SK-N-SH (cell line): ENCODE data around the gene SMIM30. TPM values are rescaled to one million over a fixed set of nuclear protein-coding genes. Genes with fewer than 3 reads are reported as not detected.

ENCODE experiments used
- CTCF ChIA-PET: fragments of 300-600, 350-600 bp; formaldehyde crosslinking; extraction: SDS; loops from one replicate; lab custom pipeline; 2021; lab: Yijun Ruan, JAX
- POLR2A ChIA-PET: fragments of 350-600 bp; sonication (Branson Sonifier 250); formaldehyde crosslinking; extraction: SDS; loops from one replicate; lab custom pipeline; 2020; ENCODE audit warnings: antibody characterized with exemption, inconsistent platforms; lab: Yijun Ruan, JAX
- DNase-seq: peaks from one replicate; pipeline ENCODE4 v3.0.0; 2012
- H2AFZ ChIP-seq: fragments of 200-600 bp; sonication (generic); 2 replicates; pipeline ENCODE4 v1.8.1; 2016; ENCODE audit warnings: antibody characterized with exemption, mild to moderate bottlenecking, low read depth
- H3F3A ChIP-seq: fragments of 200-600 bp; sonication (generic); replicated peaks from 2 replicates; pipeline ENCODE3; 2016; ENCODE audit warnings: antibody characterized with exemption, mild to moderate bottlenecking; ENCODE audit not compliant: insufficient read depth
- H3K27ac ChIP-seq, 2 experiments: fragments of 200-500 bp in 1 of 2; fragments of 200-600 bp in 1 of 2; sonication (Bioruptor generic) in 1 of 2; sonication (generic), shearing (Covaris generic) in 1 of 2; 2 replicates each; pipeline versions ENCODE4 v1.5.1 to v1.6.1; 2014 to 2016; ENCODE audit warnings: low read depth in 2 of 2, inconsistent platforms in 1 of 2, low read length in 1 of 2, mild to moderate bottlenecking in 1 of 2, mixed read lengths in 1 of 2
- H3K27me3 ChIP-seq: fragments of 200-600 bp; sonication (generic), shearing (Covaris generic); 2 replicates; pipeline ENCODE4 v1.6.1; 2016; ENCODE audit warnings: mixed run types; ENCODE audit not compliant: insufficient read depth
- H3K36me3 ChIP-seq, 2 experiments: fragments of 200-500 bp in 1 of 2; fragments of 200-600 bp in 1 of 2; sonication (Bioruptor generic) in 1 of 2; sonication (generic) in 1 of 2; replicated peaks in 1 of 2; 2 replicates each; pipeline versions ENCODE3 to v1.5.1; 2014 to 2016; ENCODE audit warnings: low read length in 1 of 2, mild to moderate bottlenecking in 1 of 2; ENCODE audit not compliant: insufficient read depth in 2 of 2, control insufficient read depth in 1 of 2
- H3K4me1 ChIP-seq, 2 experiments: fragments of 200-500 bp in 1 of 2; fragments of 200-600 bp in 1 of 2; sonication (Bioruptor generic) in 1 of 2; sonication (generic), shearing (Covaris generic) in 1 of 2; 2 replicates each; pipeline versions ENCODE4 v1.5.1 to v1.6.1; 2014 to 2016; ENCODE audit warnings: low read depth in 1 of 2, low read length in 1 of 2, mixed run types in 1 of 2; ENCODE audit not compliant: insufficient read depth in 2 of 2, control insufficient read depth in 1 of 2
- H3K4me2 ChIP-seq: fragments of 200-600 bp; sonication (generic), shearing (Covaris generic); 2 replicates; pipeline ENCODE4 v1.6.1; 2017; ENCODE audit warnings: mixed run types
- H3K4me3 ChIP-seq, 2 experiments: fragments of 200-500 bp in 1 of 2; fragments of 200-600 bp in 1 of 2; sonication (Bioruptor generic) in 1 of 2; sonication (generic), shearing (Covaris generic) in 1 of 2; 2 replicates each; pipeline versions ENCODE4 v1.5.1 to v1.8.1; 2014 to 2016; ENCODE audit warnings: low read depth in 2 of 2, inconsistent platforms in 1 of 2, low read length in 1 of 2, mild to moderate bottlenecking in 1 of 2, mixed read lengths in 1 of 2, moderate library complexity in 1 of 2
- H3K79me2 ChIP-seq: fragments of 200-600 bp; sonication (generic); 2 replicates; pipeline ENCODE4 v1.8.1; 2017; ENCODE audit warnings: mild to moderate bottlenecking; ENCODE audit not compliant: insufficient read depth
- H3K9ac ChIP-seq: fragments of 200-600 bp; sonication (generic); 2 replicates; pipeline ENCODE4 v1.6.1; 2017; ENCODE audit warnings: mixed run types
- H3K9me2 ChIP-seq: fragments of 200-600 bp; sonication (generic); 2 replicates; pipeline ENCODE4 v1.6.1; 2017; ENCODE audit warnings: mixed run types
- H3K9me3 ChIP-seq: fragments of 200-600 bp; sonication (generic); 2 replicates; pipeline ENCODE4 v1.6.1; 2017; ENCODE audit warnings: mixed run types, mild to moderate bottlenecking, moderate library complexity
- H4K20me1 ChIP-seq: fragments of 200-600 bp; sonication (generic); 2 replicates; pipeline ENCODE4 v1.6.1; 2017; ENCODE audit warnings: mild to moderate bottlenecking, mixed run types; ENCODE audit not compliant: insufficient read depth
- CHD2 ChIP-seq: fragments of 150-350 bp; IDR thresholded peaks from 2 replicates; pipeline ENCODE4 v1.6.1; 2018; ENCODE audit warnings: low read length; ENCODE audit not compliant: partially characterized antibody
- ELF1 ChIP-seq: IDR thresholded peaks from 2 replicates; pipeline ENCODE4 v1.4.0; 2012
- EZH2phosphoT487 ChIP-seq: fragments of 200-600 bp; sonication (generic); IDR thresholded peaks from 2 replicates; pipeline ENCODE4 v1.6.1; 2017; ENCODE audit warnings: low read depth, mixed run types, mild to moderate bottlenecking, antibody characterized with exemption, moderate library complexity, borderline replicate concordance
- FOSL2 ChIP-seq: IDR thresholded peaks from 2 replicates; pipeline ENCODE4 v1.4.0; 2012; ENCODE audit warnings: low read depth, mild to moderate bottlenecking, moderate library complexity, borderline replicate concordance
- FOXJ3 ChIP-seq: sonication (generic); formaldehyde crosslinking; IDR thresholded peaks from 2 replicates; pipeline ENCODE4 v1.5.1; 2020; ENCODE audit warnings: mild to moderate bottlenecking, missing genetic modification reagents
- JUND ChIP-seq: IDR thresholded peaks from 2 replicates; pipeline ENCODE4 v1.4.0; 2012
- MEF2A ChIP-seq: IDR thresholded peaks from 2 replicates; pipeline ENCODE4 v1.4.0; 2012; ENCODE audit warnings: low read depth, borderline replicate concordance
- MXI1 ChIP-seq: IDR thresholded peaks from 2 replicates; pipeline ENCODE4 v1.6.1; 2012; ENCODE audit warnings: mild to moderate bottlenecking, low read depth, low read length, improper control_type of control experiment
- NFIC ChIP-seq: IDR thresholded peaks from 2 replicates; pipeline ENCODE4 v1.4.0; 2012; ENCODE audit warnings: borderline replicate concordance
- NRF1 ChIP-seq: IDR thresholded peaks from 2 replicates; pipeline ENCODE4 v1.6.1; 2012; ENCODE audit warnings: low read depth, mild to moderate bottlenecking, low read length
- SIN3A ChIP-seq: IDR thresholded peaks from 2 replicates; pipeline ENCODE4 v1.6.1; 2012; ENCODE audit warnings: low read depth, mild to moderate bottlenecking, low read length, moderate library complexity, borderline replicate concordance
- SMC3 ChIP-seq: IDR thresholded peaks from 2 replicates; pipeline ENCODE4 v1.6.1; 2012; ENCODE audit warnings: low read depth, low read length, improper control_type of control experiment
- TAF1 ChIP-seq: IDR thresholded peaks from 2 replicates; pipeline ENCODE4 v1.6.1; 2012; ENCODE audit warnings: low read depth, mild to moderate bottlenecking, low read length, moderate library complexity, borderline replicate concordance
- TCF12 ChIP-seq: IDR thresholded peaks from 2 replicates; pipeline ENCODE4 v1.4.0; 2012
- YY1 ChIP-seq: IDR thresholded peaks from 2 replicates; pipeline ENCODE4 v1.4.0; 2012; ENCODE audit warnings: low read depth, mild to moderate bottlenecking
- WGBS: methylation state at CpG from one replicate; pipeline ENCODE4 v1.1.6; 2017; ENCODE audit warnings: low lambda C conversion rate; 5-methylcytosine and 5-hydroxymethylcytosine counted together
- polyA plus RNA-seq, 3 experiments: library from polyadenylated mRNA; depleted of rRNA; stranded (reverse); fragments of >200 nt; gene quantifications; 2 replicates each; pipeline ENCODE4 v1.2.3, GENCODE V29; 2012
- TF ChIP-seq, protein P1 (sequence below): IDR thresholded peaks from 2 replicates; pipeline ENCODE4 v1.6.1; 2012; ENCODE audit warnings: mild to moderate bottlenecking, low read depth, low read length, moderate library complexity
- TF ChIP-seq, protein P2 (sequence below): IDR thresholded peaks from 2 replicates; pipeline ENCODE4; 2012
- TF ChIP-seq, protein P3 (sequence below): IDR thresholded peaks from 2 replicates; pipeline ENCODE4 v1.4.0; 2012; ENCODE audit warnings: low read depth
- TF ChIP-seq, protein P4 (sequence below): IDR thresholded peaks from 2 replicates; pipeline ENCODE4 v1.4.0; 2012; ENCODE audit warnings: low read depth, borderline replicate concordance

Gene SMIM30
- polyA plus RNA-seq, 1 of the 3 experiments (the other 2 are of a cell fraction) = 46.5 TPM

DNA sequence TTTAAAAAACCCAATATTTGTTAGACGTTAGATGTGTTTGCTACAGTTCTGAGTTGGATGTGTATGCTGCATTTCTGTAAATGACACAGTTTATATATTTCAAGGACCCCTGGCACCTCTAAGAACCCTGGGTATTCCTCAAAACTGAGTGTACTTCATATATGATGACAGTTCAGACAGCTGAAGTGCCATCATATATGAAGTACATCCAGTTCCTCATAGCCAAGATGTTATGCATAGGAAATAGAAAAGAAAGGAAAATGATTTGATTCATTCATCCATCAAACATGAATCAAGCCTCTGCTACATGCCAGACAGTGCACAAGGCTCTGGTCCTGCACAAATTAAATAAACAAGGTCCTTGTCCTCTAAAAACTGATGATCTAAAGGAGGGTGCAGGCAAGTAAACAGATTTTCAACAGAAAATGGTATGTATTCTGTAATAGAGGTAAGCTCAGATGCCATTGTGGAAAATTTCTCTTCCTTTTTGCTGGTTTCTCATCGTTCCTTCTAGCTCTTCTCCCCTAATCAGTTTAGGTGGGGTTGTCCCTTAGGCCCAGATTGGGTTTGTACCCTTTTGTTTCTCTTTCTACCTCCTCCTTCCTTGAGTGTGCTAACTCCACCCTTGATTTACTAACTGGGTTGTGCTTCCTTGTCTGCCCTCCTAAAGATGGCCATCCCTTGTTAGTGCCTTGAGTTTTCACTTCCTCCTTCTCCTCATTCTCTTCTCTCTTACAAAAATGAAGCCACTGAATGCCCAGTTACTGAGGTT is 25.3 kb upstream of the SMIM30 start:
- CTCF ChIA-PET = interaction anchor here (1.0 to 1.4 kb wide), 3 partner anchors 16 to 107 kb away, joined by 3 read pairs; partner anchors contain the start of gene SMIM30
- H3K27ac ChIP-seq = no peak overlapping the region

DNA sequence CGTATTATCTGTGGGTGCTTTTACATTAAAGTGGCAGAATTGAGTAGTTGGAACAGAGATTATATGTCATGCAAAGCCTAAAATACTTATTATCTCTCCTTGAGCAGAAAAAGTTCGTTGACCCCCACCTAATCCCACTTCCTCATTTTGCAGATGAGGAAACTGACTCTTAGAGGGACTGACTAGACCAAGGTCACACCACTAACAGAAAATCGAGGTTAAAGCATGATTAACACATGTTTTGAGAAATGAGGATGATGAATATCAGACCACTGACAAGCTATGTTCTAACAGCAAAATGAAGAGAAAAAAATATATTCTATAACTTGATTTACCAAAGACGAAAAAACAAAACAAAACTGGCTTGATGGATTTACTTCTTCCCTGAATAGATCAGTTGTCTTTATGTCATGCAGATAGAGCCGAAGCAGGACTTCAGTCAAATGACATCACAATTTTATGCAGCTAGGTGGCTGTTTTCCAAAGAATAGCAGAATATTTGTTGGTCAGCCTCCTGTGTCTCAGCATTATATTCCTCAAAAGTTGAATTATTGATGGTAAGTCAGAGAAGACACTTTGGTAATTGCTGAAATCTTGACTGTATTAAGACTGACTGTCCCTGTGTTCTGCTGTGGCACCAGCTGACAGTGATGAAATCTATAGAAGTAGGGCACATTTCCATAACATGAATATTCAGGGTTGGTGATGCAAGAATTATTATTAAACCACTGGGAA is 24.2 kb upstream of the SMIM30 start:
- Histone ChIP-seq H3K9me2 (no peaks in the 10 kb centered on the region), H3K36me3 (no peaks in the 10 kb centered on the region), H3K4me3 (no peak overlapping the region), H3F3A (no peaks in the 10 kb centered on the region), H3K9me3 (no peaks in the 10 kb centered on the region), H3K79me2 (no peaks in the 10 kb centered on the region), H3K4me1 (no peaks in the 10 kb centered on the region), H3K27me3 (no peaks in the 10 kb centered on the region), H3K27ac (no peak overlapping the region), H4K20me1 (no peaks in the 10 kb centered on the region), H2AFZ (no peak overlapping the region), H3K4me2 (no peak overlapping the region), H3K9ac (no peak overlapping the region)
- 42% methylated on average over 5 of the region's 5 CpGs for WGBS
- ChIA-PET CTCF (interaction anchor here (1.2 to 1.4 kb wide), 3 partner anchors 17 to 109 kb away, joined by 3 to 4 read pairs (median 3); no protein-coding TSS in a partner anchor), POLR2A (no interaction called here)
- no peak for DNase-seq
- no peak for TF ChIP-seq TCF12
- TF ChIP-seq SIN3A = no peak
- no peak for TF ChIP-seq EZH2phosphoT487
- no peak for TF ChIP-seq ELF1
- no peak for TF ChIP-seq MXI1
- TF ChIP-seq NFIC = no peak
- TF ChIP-seq JUND = no peak
- no peak for TF ChIP-seq FOSL2
- TF ChIP-seq MEF2A = no peak
- TF ChIP-seq, protein P1, sequence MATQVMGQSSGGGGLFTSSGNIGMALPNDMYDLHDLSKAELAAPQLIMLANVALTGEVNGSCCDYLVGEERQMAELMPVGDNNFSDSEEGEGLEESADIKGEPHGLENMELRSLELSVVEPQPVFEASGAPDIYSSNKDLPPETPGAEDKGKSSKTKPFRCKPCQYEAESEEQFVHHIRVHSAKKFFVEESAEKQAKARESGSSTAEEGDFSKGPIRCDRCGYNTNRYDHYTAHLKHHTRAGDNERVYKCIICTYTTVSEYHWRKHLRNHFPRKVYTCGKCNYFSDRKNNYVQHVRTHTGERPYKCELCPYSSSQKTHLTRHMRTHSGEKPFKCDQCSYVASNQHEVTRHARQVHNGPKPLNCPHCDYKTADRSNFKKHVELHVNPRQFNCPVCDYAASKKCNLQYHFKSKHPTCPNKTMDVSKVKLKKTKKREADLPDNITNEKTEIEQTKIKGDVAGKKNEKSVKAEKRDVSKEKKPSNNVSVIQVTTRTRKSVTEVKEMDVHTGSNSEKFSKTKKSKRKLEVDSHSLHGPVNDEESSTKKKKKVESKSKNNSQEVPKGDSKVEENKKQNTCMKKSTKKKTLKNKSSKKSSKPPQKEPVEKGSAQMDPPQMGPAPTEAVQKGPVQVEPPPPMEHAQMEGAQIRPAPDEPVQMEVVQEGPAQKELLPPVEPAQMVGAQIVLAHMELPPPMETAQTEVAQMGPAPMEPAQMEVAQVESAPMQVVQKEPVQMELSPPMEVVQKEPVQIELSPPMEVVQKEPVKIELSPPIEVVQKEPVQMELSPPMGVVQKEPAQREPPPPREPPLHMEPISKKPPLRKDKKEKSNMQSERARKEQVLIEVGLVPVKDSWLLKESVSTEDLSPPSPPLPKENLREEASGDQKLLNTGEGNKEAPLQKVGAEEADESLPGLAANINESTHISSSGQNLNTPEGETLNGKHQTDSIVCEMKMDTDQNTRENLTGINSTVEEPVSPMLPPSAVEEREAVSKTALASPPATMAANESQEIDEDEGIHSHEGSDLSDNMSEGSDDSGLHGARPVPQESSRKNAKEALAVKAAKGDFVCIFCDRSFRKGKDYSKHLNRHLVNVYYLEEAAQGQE = no peak
- TF ChIP-seq CHD2 = no peak
- TF ChIP-seq, protein P2, sequence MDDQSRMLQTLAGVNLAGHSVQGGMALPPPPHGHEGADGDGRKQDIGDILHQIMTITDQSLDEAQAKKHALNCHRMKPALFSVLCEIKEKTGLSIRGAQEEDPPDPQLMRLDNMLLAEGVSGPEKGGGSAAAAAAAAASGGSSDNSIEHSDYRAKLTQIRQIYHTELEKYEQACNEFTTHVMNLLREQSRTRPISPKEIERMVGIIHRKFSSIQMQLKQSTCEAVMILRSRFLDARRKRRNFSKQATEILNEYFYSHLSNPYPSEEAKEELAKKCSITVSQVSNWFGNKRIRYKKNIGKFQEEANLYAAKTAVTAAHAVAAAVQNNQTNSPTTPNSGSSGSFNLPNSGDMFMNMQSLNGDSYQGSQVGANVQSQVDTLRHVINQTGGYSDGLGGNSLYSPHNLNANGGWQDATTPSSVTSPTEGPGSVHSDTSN = no peak
- TF ChIP-seq SMC3 = no peak
- TF ChIP-seq YY1 = no peak
- no peak for TF ChIP-seq FOXJ3 (CRISPR knock-in tag)
- TF ChIP-seq, protein P3, sequence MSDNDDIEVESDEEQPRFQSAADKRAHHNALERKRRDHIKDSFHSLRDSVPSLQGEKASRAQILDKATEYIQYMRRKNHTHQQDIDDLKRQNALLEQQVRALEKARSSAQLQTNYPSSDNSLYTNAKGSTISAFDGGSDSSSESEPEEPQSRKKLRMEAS = no peak

More for the DNA sequence above, 25.3 kb upstream of the SMIM30 start:
- no peaks in the 10 kb centered on the region for H3K9me2 ChIP-seq
- no peaks in the 10 kb centered on the region for H3K9me3 ChIP-seq
- no peak for DNase-seq
- POLR2A ChIA-PET = no interaction called here
- no peak overlapping the region for H2AFZ ChIP-seq
- no peaks in the 10 kb centered on the region for H4K20me1 ChIP-seq
- no peak overlapping the region for H3K9ac ChIP-seq
- H3K4me2 ChIP-seq = no peak overlapping the region
- H3K27me3 ChIP-seq = no peaks in the 10 kb centered on the region
- H3K4me3 ChIP-seq = no peak overlapping the region
- no peaks in the 10 kb centered on the region for H3F3A ChIP-seq
- no peaks in the 10 kb centered on the region for H3K79me2 ChIP-seq
- WGBS = 55% methylated on average over 2 of the region's 2 CpGs
- no peaks in the 10 kb centered on the region for H3K4me1 ChIP-seq
- TF ChIP-seq, protein P4, sequence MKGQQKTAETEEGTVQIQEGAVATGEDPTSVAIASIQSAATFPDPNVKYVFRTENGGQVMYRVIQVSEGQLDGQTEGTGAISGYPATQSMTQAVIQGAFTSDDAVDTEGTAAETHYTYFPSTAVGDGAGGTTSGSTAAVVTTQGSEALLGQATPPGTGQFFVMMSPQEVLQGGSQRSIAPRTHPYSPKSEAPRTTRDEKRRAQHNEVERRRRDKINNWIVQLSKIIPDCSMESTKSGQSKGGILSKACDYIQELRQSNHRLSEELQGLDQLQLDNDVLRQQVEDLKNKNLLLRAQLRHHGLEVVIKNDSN = no peak
- TF ChIP-seq TCF12 (no peak), TAF1 (no peak), CHD2 (no peak), YY1 (no peak), NRF1 (no peak)
- TF ChIP-seq, all 33 proteins: peak for 0
- H3K36me3 ChIP-seq = no peaks in the 10 kb centered on the region
